HCT116 (cell line): ENCODE measurements around the gene DAPK2. TPM values are rescaled to one million over a fixed set of nuclear protein-coding genes. Genes with fewer than 3 reads are reported as not detected.
A peak's percentile ranks its signal among the peaks of the same experiment; 100 is the strongest.

ENCODE experiments used
- ATAC-seq: fragments of 200-7000 bp; cut with Tn5 transposase; 2 replicates; pipeline ENCODE4 v1.9.1; 2020; ENCODE audit warnings: mild to moderate bottlenecking, moderate library complexity
- BruUV-seq: library from RNA; stranded (reverse); fragments of 400-500 nt; replicated peaks from 2 replicates; lab custom pipeline; 2021; lab: Mats Ljungman, UMichigan
- CTCF ChIA-PET: fragments of 300-600 bp; sonication (Branson Sonifier 250); formaldehyde crosslinking; loops from one replicate; lab custom pipeline; 2021; ENCODE audit warnings: antibody characterized with exemption; lab: Charles Lee
- POLR2A ChIA-PET: fragments of 300-600, 350-600 bp; sonication (Branson Sonifier 250); formaldehyde crosslinking; loops from one replicate; lab custom pipeline; 2021; ENCODE audit warnings: antibody characterized with exemption; lab: Charles Lee
- RAD21 ChIA-PET, 2 experiments: fragments of 300-600 bp; sonication (Branson Sonifier 250); formaldehyde crosslinking; loops; one replicate each; lab custom pipeline; 2023; ENCODE audit warnings: low total read pairs in 2 of 2; ENCODE audit not compliant: uncharacterized antibody in 2 of 2, unreplicated experiment in 2 of 2, low non-redundant PET in 1 of 2; lab: Charles Lee
- DNase-seq: peaks from one replicate; pipeline ENCODE4 v3.0.0-alpha.2; 2010; ENCODE audit warnings: low read depth, low spot score
- H2AFZ ChIP-seq: fragments of 200-600 bp; shearing (Covaris generic), sonication (generic); 2 replicates; pipeline ENCODE4 v1.6.1; 2017; ENCODE audit warnings: low read depth, mixed run types, mixed read lengths, antibody characterized with exemption, low read length; ENCODE audit not compliant: poor library complexity, severe bottlenecking
- H3K27ac ChIP-seq: 2 replicates; pipeline ENCODE4 v1.5.1; 2012; ENCODE audit warnings: low read depth, low read length
- H3K27me3 ChIP-seq: fragments of 200-600 bp; sonication (generic); 2 replicates; pipeline ENCODE4 v1.6.1; 2016; ENCODE audit warnings: mixed run types, low read length, mixed read lengths; ENCODE audit not compliant: insufficient read depth
- H3K36me3 ChIP-seq, 2 experiments: fragments of 200-500 bp in 1 of 2; fragments of 200-600 bp in 1 of 2; sonication (Bioruptor generic) in 1 of 2; sonication (generic) in 1 of 2; 2 replicates each; pipeline versions ENCODE4 v1.5.1 to v1.6.1; 2014 to 2016; ENCODE audit warnings: low read length in 2 of 2, inconsistent platforms in 1 of 2, mixed read lengths in 1 of 2, mixed run types in 1 of 2; ENCODE audit not compliant: insufficient read depth in 2 of 2, control insufficient read depth in 1 of 2
- H3K4me1 ChIP-seq, 2 experiments: fragments of 200-600 bp in 1 of 2; sonication (generic) in 1 of 2; 2 replicates each; pipeline versions ENCODE4 v1.5.1 to v1.6.1; 2012 to 2017; ENCODE audit warnings: low read length in 2 of 2, inconsistent platforms in 1 of 2, mild to moderate bottlenecking in 1 of 2, mixed read lengths in 1 of 2, mixed run types in 1 of 2, moderate library complexity in 1 of 2; ENCODE audit not compliant: insufficient read depth in 2 of 2, control insufficient read depth in 1 of 2
- H3K4me2 ChIP-seq: fragments of 200-600 bp; sonication (generic); 2 replicates; pipeline ENCODE4 v1.6.1; 2017; ENCODE audit warnings: mixed run types, low read length, mixed read lengths
- H3K4me3 ChIP-seq, 2 experiments: fragments of 200-600 bp in 1 of 2; sonication (generic) in 1 of 2; replicated peaks in 1 of 2; 2 replicates each; pipeline ENCODE4 v1.5.1; 2011 to 2016; ENCODE audit warnings: low read length in 2 of 2, control low read depth in 1 of 2, low read depth in 1 of 2, mild to moderate bottlenecking in 1 of 2, mixed read lengths in 1 of 2, mixed run types in 1 of 2
- H3K79me2 ChIP-seq: fragments of 200-600 bp; sonication (generic); 2 replicates; pipeline ENCODE4 v1.6.1; 2017; ENCODE audit warnings: mild to moderate bottlenecking, mixed run types, low read length, moderate library complexity, mixed read lengths; ENCODE audit not compliant: insufficient read depth
- H3K9ac ChIP-seq: fragments of 200-600 bp; sonication (generic); 2 replicates; pipeline ENCODE4 v1.6.1; 2016; ENCODE audit warnings: low read length, mixed read lengths
- H3K9me2 ChIP-seq: fragments of 200-600 bp; sonication (generic), shearing (Covaris generic); 2 replicates; pipeline ENCODE4 v1.6.1; 2017; ENCODE audit warnings: mixed run types, mild to moderate bottlenecking, moderate library complexity; ENCODE audit not compliant: insufficient read depth
- H3K9me3 ChIP-seq, 2 experiments: fragments of 200-500 bp in 1 of 2; fragments of 200-600 bp in 1 of 2; sonication (Bioruptor generic) in 1 of 2; sonication (generic) in 1 of 2; 2 replicates each; pipeline ENCODE4 v1.6.1; 2014 to 2017; ENCODE audit warnings: low read length in 2 of 2, mixed read lengths in 2 of 2, inconsistent platforms in 1 of 2, low read depth in 1 of 2, mild to moderate bottlenecking in 1 of 2, mixed run types in 1 of 2, moderate library complexity in 1 of 2; ENCODE audit not compliant: control insufficient read depth in 1 of 2, insufficient read depth in 1 of 2
- H4K20me1 ChIP-seq: fragments of 200-600 bp; sonication (generic), shearing (Covaris generic); 2 replicates; pipeline ENCODE4 v1.6.1; 2017; ENCODE audit warnings: mixed run types, mild to moderate bottlenecking, moderate library complexity; ENCODE audit not compliant: insufficient read depth
- CEBPB ChIP-seq: IDR thresholded peaks from 2 replicates; pipeline ENCODE4 v1.6.1; 2012; ENCODE audit warnings: low read depth
- EGR1 ChIP-seq: IDR thresholded peaks from 2 replicates; pipeline ENCODE4 v1.6.1; 2012; ENCODE audit warnings: low read depth
- FOSL1 ChIP-seq: IDR thresholded peaks from 2 replicates; pipeline ENCODE4 v1.6.1; 2012; ENCODE audit warnings: low read depth
- RAD21 ChIP-seq: IDR thresholded peaks from 2 replicates; pipeline ENCODE4 v1.6.1; 2012; ENCODE audit warnings: low read depth, mild to moderate bottlenecking
- SIN3A ChIP-seq: IDR thresholded peaks from 2 replicates; pipeline ENCODE4 v1.6.1; 2012; ENCODE audit warnings: low read depth
- YY1 ChIP-seq: IDR thresholded peaks from 2 replicates; pipeline ENCODE4 v1.6.1; 2011; ENCODE audit warnings: low read length, low read depth, moderate library complexity, mild to moderate bottlenecking; ENCODE audit not compliant: insufficient replicate concordance; ENCODE audit errors: extremely low read depth
- intact Hi-C: fragments of 100-400 bp; cut with micrococcal nuclease; formaldehyde crosslinking; loops from 2 replicates; pipeline ENCODE4 v1.10.0; 2022
- total RNA-seq: library from RNA; stranded (reverse); gene quantifications from one replicate; pipeline ENCODE4 v1.2.1, GENCODE V29; 2021; ENCODE audit not compliant: unreplicated experiment

DAPK2 gene
- total RNA-seq, 1 experiment from 2014 or later: 4.8 TPM

DNA sequence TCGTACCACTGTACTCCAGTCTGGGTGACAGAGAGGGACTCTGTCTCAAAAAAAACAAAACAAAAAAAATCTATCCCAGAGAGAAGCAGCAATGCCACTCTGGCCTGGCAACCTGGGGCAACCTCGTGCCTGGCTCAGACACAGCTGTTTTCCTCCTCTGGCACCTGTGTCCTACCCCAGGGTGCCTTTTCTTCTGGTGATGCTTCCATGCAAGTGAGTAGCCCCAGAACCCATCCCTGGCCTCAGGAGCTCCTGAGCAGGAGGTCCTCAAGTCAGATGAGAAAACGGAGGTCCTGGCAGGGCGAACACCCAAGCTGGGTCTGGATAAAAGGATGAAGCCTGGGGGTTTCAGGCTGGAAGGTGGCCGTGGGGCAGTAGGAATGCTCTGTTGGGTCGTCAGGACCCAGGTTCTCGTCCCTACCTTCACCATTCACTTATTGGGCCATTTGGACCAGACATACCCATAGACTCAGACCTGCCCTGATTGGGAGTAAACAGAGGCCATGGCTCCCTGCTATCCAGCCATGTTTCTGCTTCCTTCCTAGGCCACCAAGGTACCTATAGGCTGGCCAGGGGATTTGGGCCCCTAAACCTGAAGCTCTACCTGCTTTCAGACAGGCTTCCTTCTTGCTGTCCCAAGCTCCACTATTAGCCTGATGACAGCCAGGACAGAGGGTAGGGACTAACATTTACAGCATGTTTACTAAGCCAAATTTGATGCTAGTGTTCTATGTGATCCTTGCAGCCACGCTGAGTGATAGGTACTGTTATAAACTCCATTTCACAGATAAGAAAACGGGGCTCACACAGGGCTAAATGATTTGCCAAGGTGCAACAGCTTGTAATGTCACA is 102.2 kb downstream of the DAPK2 start:
- Histone ChIP-seq H3K27ac (no peak overlapping the region), H3K79me2 (no peaks in the 10 kb centered on the region), H3K27me3 (no peaks in the 10 kb centered on the region), H3K36me3 (no peaks in the 10 kb centered on the region), H3K4me2 (no peak overlapping the region), H3K9ac (no peak overlapping the region), H2AFZ (no peak overlapping the region), H3K9me3 (no peaks in the 10 kb centered on the region), H3K4me3 (no peak overlapping the region), H4K20me1 (no peaks in the 10 kb centered on the region), H3K9me2 (no peaks in the 10 kb centered on the region), H3K4me1 (peaks cover 0 to 6% of the 10 kb centered on the region in 2 experiments; a peak in 1 of 4 replicates)
- DNase-seq (no peak), ATAC-seq (no peak)
- RAD21 ChIA-PET: no interaction called here
- CTCF ChIA-PET: interaction anchor here (2.3 kb wide), 1 partner anchor 102 kb away, joined by 13 read pairs; the partner anchor contains the start of gene DAPK2
- BruUV-seq: no TSS peak
- TF ChIP-seq SIN3A (no peak), YY1 (no peak)
- POLR2A ChIA-PET: no interaction called here
- intact Hi-C loops: no loop called here

DNA sequence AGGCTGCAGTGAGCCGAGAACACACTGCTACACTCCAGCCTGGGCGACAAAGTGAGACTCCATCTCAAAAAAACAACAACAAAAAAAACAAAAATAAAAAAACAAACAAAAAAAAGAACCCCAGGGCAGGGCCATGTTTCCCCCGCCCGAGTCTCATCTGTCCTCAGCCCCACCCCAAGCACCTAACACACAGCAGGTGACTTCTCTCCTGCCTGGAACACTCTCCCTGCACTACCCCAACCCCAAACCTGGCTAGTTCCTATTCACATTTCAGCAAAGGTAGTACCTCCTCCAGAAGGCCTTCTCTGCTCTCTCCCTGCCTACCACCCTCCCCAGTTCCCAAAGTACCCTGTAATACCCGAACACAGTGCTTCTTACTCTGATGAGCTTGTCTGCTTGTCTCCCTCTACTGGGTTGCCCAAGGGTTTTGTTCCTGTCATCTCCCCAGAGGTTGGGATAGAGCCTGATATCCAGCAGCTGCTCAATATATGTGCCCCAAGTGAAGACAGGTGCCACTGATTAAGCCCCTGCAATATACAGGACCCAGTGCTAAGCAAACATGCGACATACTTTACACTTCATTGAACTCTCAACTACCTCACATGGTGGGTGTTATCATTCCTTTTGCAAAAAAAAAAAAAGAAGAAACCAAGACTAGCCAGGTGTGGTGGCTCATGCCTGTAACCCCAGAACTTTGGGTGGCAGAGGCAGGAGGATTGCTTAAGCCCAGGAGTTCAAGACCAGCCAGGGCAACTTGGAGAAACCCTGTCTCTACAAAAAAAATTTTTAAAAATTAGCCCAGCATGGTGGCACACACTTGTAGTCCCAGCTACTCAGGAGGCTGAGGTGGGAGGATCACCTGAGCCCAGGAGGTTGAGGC is 103.6 kb downstream of the DAPK2 start:
- no peak for ATAC-seq
- CTCF ChIA-PET: no interaction called here
- POLR2A ChIA-PET: no interaction called here

More for the DNA sequence above, 103.6 kb downstream of the DAPK2 start:
- RAD21 ChIA-PET: interaction anchor here in 1 of 2 experiments (0.7 kb wide), 1 partner anchor 37 kb away, joined by 4 read pairs; no protein-coding TSS in a partner anchor
- peaks cover 4 to 13% of the 10 kb centered on the region in 2 experiments; a peak in 2 of 4 replicates for H3K4me1 ChIP-seq
- H3K27me3 ChIP-seq: no peaks in the 10 kb centered on the region
- no peak overlapping the region for H3K4me2 ChIP-seq
- BruUV-seq: no TSS peak
- no peak overlapping the region for H2AFZ ChIP-seq
- no peak overlapping the region for H3K9ac ChIP-seq
- 0 out of 2 replicates have a peak, but pooled peaks have one; percentile 3 for TF ChIP-seq RAD21
- no peak for TF ChIP-seq EGR1
- no peak for TF ChIP-seq CEBPB
- no peak for TF ChIP-seq FOSL1
- TF ChIP-seq, all 23 proteins: peak for 1
- Histone ChIP-seq H3K4me3 (no peak overlapping the region), H3K79me2 (no peaks in the 10 kb centered on the region), H3K27ac (no peak overlapping the region), H3K36me3 (no peaks in the 10 kb centered on the region), H3K9me3 (no peaks in the 10 kb centered on the region), H4K20me1 (no peaks in the 10 kb centered on the region), H3K9me2 (no peaks in the 10 kb centered on the region)
- DNase-seq: no peak
- intact Hi-C loops: no loop called here
